DND-41 (cell line): ENCODE data around the gene SYNGR1.

ENCODE experiments used
- CTCF ChIP-seq: IDR thresholded peaks from 2 replicates; pipeline ENCODE4 v1.5.1; 2012; ENCODE audit warnings: borderline replicate concordance, low read length, moderate library complexity, mild to moderate bottlenecking; ENCODE audit not compliant: poor library complexity, severe bottlenecking; ENCODE audit errors: extremely low read depth
- EZH2 ChIP-seq: IDR thresholded peaks from 3 replicates; pipeline ENCODE4 v1.6.1; 2012; ENCODE audit warnings: borderline replicate concordance, low read depth, mild to moderate bottlenecking, moderate library complexity, low read length, inconsistent platforms; ENCODE audit not compliant: severe bottlenecking

- TF ChIP-seq CTCF: no peak
- no peak for TF ChIP-seq EZH2
Observed at GRCh38 chr22:39360242-39360641, 10.5 kb downstream of the SYNGR1 start.
